Neural cell (in vitro differentiated cells): ENCODE data around the gene AP1S2. TPM values are rescaled to one million over a fixed set of nuclear protein-coding genes. Genes with fewer than 3 reads are reported as not detected.

Experiments used
- H2AFZ ChIP-seq: fragments of 200-600, 300-800 bp; sonication (generic), shearing (Covaris generic); 2 replicates; pipeline ENCODE4 v1.6.0; 2014; ENCODE audit warnings: low read depth, mild to moderate bottlenecking, antibody characterized with exemption, low read length, moderate library complexity
- H3F3A ChIP-seq: fragments of 200-600 bp; shearing (Covaris generic); 2 replicates; pipeline ENCODE4 v1.6.1; 2016; ENCODE audit warnings: mild to moderate bottlenecking, moderate library complexity, mixed read lengths, antibody characterized with exemption, low read length; ENCODE audit not compliant: insufficient read depth, poor library complexity, severe bottlenecking
- H3K27ac ChIP-seq: fragments of 200-600, 300-800 bp; sonication (generic), shearing (Covaris generic); 2 replicates; pipeline ENCODE4 v1.5.1; 2014; ENCODE audit warnings: mild to moderate bottlenecking, low read length, moderate library complexity
- H3K27me3 ChIP-seq: fragments of 300-800, 200-600 bp; sonication (generic), shearing (Covaris generic); 2 replicates; pipeline ENCODE4 v1.6.0; 2014; ENCODE audit warnings: mild to moderate bottlenecking, low read depth, low read length, moderate library complexity; ENCODE audit not compliant: insufficient read depth
- H3K36me3 ChIP-seq: fragments of 300-800, 200-600 bp; sonication (generic), shearing (Covaris generic); 2 replicates; pipeline ENCODE4 v1.5.1; 2014; ENCODE audit warnings: mild to moderate bottlenecking, antibody characterized with exemption, low read length, moderate library complexity; ENCODE audit not compliant: insufficient read depth
- H3K4me2 ChIP-seq: fragments of 300-800, 200-600 bp; sonication (generic), shearing (Covaris generic); 2 replicates; pipeline ENCODE4 v1.6.0; 2014; ENCODE audit warnings: mild to moderate bottlenecking, low read length
- H3K4me3 ChIP-seq: fragments of 300-800, 200-600 bp; sonication (generic), shearing (Covaris generic); 2 replicates; pipeline ENCODE4 v1.5.1; 2014; ENCODE audit warnings: mild to moderate bottlenecking, low read length, moderate library complexity
- H3K79me2 ChIP-seq: fragments of 200-600 bp; shearing (Covaris generic); replicated peaks from 2 replicates; pipeline ENCODE4 v1.6.0; 2014; ENCODE audit warnings: mild to moderate bottlenecking, low read length, moderate library complexity; ENCODE audit not compliant: insufficient read depth
- H3K9ac ChIP-seq: fragments of 300-800, 200-600 bp; sonication (generic), shearing (Covaris generic); 2 replicates; pipeline ENCODE4 v1.6.1; 2016; ENCODE audit warnings: mild to moderate bottlenecking, low read length, mixed read lengths
- H3K9me2 ChIP-seq: fragments of 200-600 bp; shearing (Covaris generic); 2 replicates; pipeline ENCODE4 v1.6.1; 2016; ENCODE audit warnings: mild to moderate bottlenecking, low read length, mixed read lengths; ENCODE audit not compliant: insufficient read depth
- H3K9me3 ChIP-seq: fragments of 200-600, 300-800 bp; sonication (generic), shearing (Covaris generic); 2 replicates; pipeline ENCODE4 v1.6.1; 2016; ENCODE audit warnings: mild to moderate bottlenecking, mixed run types, low read length, moderate library complexity, mixed read lengths
- H4K20me1 ChIP-seq: fragments of 200-600 bp; shearing (Covaris generic); 2 replicates; pipeline ENCODE4 v1.6.1; 2016; ENCODE audit warnings: mild to moderate bottlenecking, mixed run types; ENCODE audit not compliant: insufficient read depth
- EP300 ChIP-seq: fragments of 450-650 bp; conservative IDR thresholded peaks from 2 replicates; pipeline ENCODE4 v1.6.1; 2014; ENCODE audit warnings: antibody characterized with exemption, mild to moderate bottlenecking, moderate library complexity; ENCODE audit not compliant: poor library complexity, severe bottlenecking
- EZH2 ChIP-seq: fragments of 200-600, 300-800 bp; shearing (Covaris generic), sonication (generic); IDR thresholded peaks from 2 replicates; pipeline ENCODE4 v1.6.1; 2014; ENCODE audit warnings: antibody characterized with exemption, low read length, borderline replicate concordance, mild to moderate bottlenecking; ENCODE audit not compliant: insufficient read depth, poor library complexity, severe bottlenecking
- MXI1 ChIP-seq: fragments of 450-650 bp; conservative IDR thresholded peaks from 2 replicates; pipeline ENCODE4 v1.6.1; 2014; ENCODE audit warnings: antibody characterized with exemption, mild to moderate bottlenecking; ENCODE audit not compliant: poor library complexity, severe bottlenecking
- POLR2AphosphoS5 ChIP-seq: IDR thresholded peaks from 2 replicates; pipeline ENCODE4 v1.6.1; 2012
- RAD21 ChIP-seq: fragments of 450-650 bp; conservative IDR thresholded peaks from 2 replicates; pipeline ENCODE4 v1.6.1; 2014; ENCODE audit warnings: antibody characterized with exemption, mild to moderate bottlenecking, moderate library complexity
- REST ChIP-seq: IDR thresholded peaks from 2 replicates; pipeline ENCODE4 v1.6.1; 2012; ENCODE audit warnings: borderline replicate concordance
- SMC3 ChIP-seq: fragments of 450-650 bp; conservative IDR thresholded peaks from 2 replicates; pipeline ENCODE4 v1.6.1; 2014; ENCODE audit warnings: antibody characterized with exemption, mild to moderate bottlenecking, moderate library complexity; ENCODE audit not compliant: poor library complexity
- TAF1 ChIP-seq: IDR thresholded peaks from 2 replicates; pipeline ENCODE4 v1.6.1; 2012; ENCODE audit warnings: low read depth
- polyA plus RNA-seq: library from polyadenylated mRNA; depleted of rRNA; stranded (reverse); fragments of >200 nt; gene quantifications from 2 replicates; pipeline ENCODE4 v1.2.3, GENCODE V29; 2014
- TF ChIP-seq, protein P1 (sequence below): fragments of 450-650 bp; IDR thresholded peaks from 2 replicates; pipeline ENCODE4 v1.5.1; 2014; ENCODE audit warnings: antibody characterized with exemption, mild to moderate bottlenecking, moderate library complexity; ENCODE audit not compliant: poor library complexity, severe bottlenecking

Gene AP1S2
- polyA plus RNA-seq, 1 donor from 2014 or later = 160 TPM

DNA sequence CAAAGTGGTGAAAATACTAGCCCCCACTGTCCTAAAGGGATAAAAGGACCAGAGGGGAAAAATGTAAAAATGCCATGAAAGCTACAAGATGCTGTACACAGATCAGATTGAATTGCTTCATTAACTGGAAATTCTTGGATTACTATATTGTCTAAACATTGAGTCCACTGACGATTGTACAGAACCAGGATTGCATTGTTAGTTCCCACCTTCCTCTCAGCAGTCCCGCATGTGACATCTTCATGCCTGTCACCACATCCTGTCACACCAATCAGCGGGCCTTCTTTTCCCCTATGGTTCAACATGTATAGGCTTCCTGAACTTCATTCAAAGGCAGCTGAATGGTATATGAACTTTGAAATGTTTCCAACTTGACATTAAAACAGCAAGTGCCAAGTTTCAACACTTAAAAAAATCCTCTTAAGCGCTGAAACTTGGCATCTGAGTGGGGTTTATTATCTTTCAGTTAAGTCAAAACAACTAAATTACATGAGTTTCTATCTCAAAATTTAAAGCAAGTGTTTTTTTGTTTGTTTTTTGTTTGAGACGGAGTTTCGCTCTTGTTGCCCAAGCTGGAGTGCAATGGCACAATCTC, 39.7 kb downstream of the AP1S2 start:
- H3K9ac ChIP-seq = no peak overlapping the region
- H3K9me3 ChIP-seq = no peaks in the 10 kb centered on the region
- no peaks in the 10 kb centered on the region for H4K20me1 ChIP-seq
- H3K79me2 ChIP-seq = no peaks in the 10 kb centered on the region
- no peaks in the 10 kb centered on the region for H3K27me3 ChIP-seq
- no peak for TF ChIP-seq SMC3
- TF ChIP-seq REST = no peak
- no peak for TF ChIP-seq EZH2
- H3K9me2 ChIP-seq = no peaks in the 10 kb centered on the region
- no peak overlapping the region for H3K4me2 ChIP-seq
- H3F3A ChIP-seq = no peaks in the 10 kb centered on the region
- no peaks in the 10 kb centered on the region for H3K36me3 ChIP-seq
- no peak overlapping the region for H3K4me3 ChIP-seq
- no peak overlapping the region for H3K27ac ChIP-seq
- no peak overlapping the region for H2AFZ ChIP-seq

- Histone ChIP-seq H3K79me2 (no peaks in the 10 kb centered on the region), H2AFZ (no peak overlapping the region), H3K9ac (no peak overlapping the region), H3K27ac (no peak overlapping the region), H4K20me1 (no peaks in the 10 kb centered on the region), H3K4me2 (no peak overlapping the region), H3K4me3 (no peak overlapping the region), H3K27me3 (no peaks in the 10 kb centered on the region), H3K9me3 (no peaks in the 10 kb centered on the region), H3K36me3 (no peaks in the 10 kb centered on the region), H3K9me2 (no peaks in the 10 kb centered on the region), H3F3A (no peaks in the 10 kb centered on the region)
- TF ChIP-seq REST = no peak
- no peak for TF ChIP-seq RAD21
- TF ChIP-seq MXI1 = no peak
- TF ChIP-seq SMC3 = no peak
- TF ChIP-seq EP300 = no peak
- TF ChIP-seq EZH2 = no peak
- TF ChIP-seq, protein P1, sequence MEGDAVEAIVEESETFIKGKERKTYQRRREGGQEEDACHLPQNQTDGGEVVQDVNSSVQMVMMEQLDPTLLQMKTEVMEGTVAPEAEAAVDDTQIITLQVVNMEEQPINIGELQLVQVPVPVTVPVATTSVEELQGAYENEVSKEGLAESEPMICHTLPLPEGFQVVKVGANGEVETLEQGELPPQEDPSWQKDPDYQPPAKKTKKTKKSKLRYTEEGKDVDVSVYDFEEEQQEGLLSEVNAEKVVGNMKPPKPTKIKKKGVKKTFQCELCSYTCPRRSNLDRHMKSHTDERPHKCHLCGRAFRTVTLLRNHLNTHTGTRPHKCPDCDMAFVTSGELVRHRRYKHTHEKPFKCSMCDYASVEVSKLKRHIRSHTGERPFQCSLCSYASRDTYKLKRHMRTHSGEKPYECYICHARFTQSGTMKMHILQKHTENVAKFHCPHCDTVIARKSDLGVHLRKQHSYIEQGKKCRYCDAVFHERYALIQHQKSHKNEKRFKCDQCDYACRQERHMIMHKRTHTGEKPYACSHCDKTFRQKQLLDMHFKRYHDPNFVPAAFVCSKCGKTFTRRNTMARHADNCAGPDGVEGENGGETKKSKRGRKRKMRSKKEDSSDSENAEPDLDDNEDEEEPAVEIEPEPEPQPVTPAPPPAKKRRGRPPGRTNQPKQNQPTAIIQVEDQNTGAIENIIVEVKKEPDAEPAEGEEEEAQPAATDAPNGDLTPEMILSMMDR = no peak
- TF ChIP-seq POLR2AphosphoS5 = no peak
- no peak for TF ChIP-seq TAF1
Measured at GRCh38 chrX:15813416-15813815, 41.2 kb downstream of the AP1S2 start.
